ENCODE results near the gene KRT72. TPM values are rescaled to one million over a fixed set of nuclear protein-coding genes. Genes with fewer than 3 reads are reported as not detected.
A peak's percentile ranks its signal among the peaks of the same experiment; 100 is the strongest.

The KRT72 gene
- polyA plus RNA-seq, result not detected in 3 replicates
- polyA plus RNA-seq (2011; ENCODE audit: low read depth), result not detected
- not detected in 2 replicates for polyA plus RNA-seq (2011; cell fraction: cytosol; rRNA removed)
- not detected in 2 replicates for polyA plus RNA-seq (2011; cell fraction: nucleus; rRNA removed)
- polyA plus RNA-seq (2012; ENCODE audit: low replicate concordance), result not detected in 2 replicates
- not detected in 3 replicates for polyA minus RNA-seq
- polyA minus RNA-seq (2011; cell fraction: cytosol; rRNA and poly(A)+ RNA removed), result not detected
- polyA minus RNA-seq (2011; cell fraction: nucleus; rRNA and poly(A)+ RNA removed), result not detected in 2 replicates

- H4K20me1 ChIP-seq (ENCODE audit: control insufficient read depth, extremely low read depth, insufficient read depth, low read length), result no peaks in the 10 kb centered on the region
- no peaks in the 10 kb centered on the region for H3K36me3 ChIP-seq (ENCODE audit: control insufficient read depth in 2 of 2, extremely low read depth in 1 of 2, insufficient read depth in 2 of 2, low read length in 2 of 2)
- TF ChIP-seq CTCF (optimal IDR thresholded peaks at IDR 0.05 in 1 of 3, IDR thresholded peaks at IDR 0.05 in 1 of 3, conservative IDR thresholded peaks at IDR 0.05 in 1 of 3; ENCODE audit: extremely low read depth in 1 of 3, insufficient read depth in 2 of 3, low read length in 3 of 3) (no peak), EZH2 (IDR thresholded peaks at IDR 0.05; ENCODE audit: low read length) (peak; percentile 85)
- H3K9me1 ChIP-seq (ENCODE audit: control insufficient read depth, extremely low read depth, insufficient read depth, low read length), result no peaks in the 10 kb centered on the region
- H3K4me1 ChIP-seq (ENCODE audit: control insufficient read depth, extremely low read depth, insufficient read depth, low read length), result no peaks in the 10 kb centered on the region
- no peak for DNase-seq (ENCODE audit: low read depth, low spot score)
- no peak within 1 kb of the TSS for H3K4me2 ChIP-seq (ENCODE audit: control insufficient read depth, extremely low read depth, insufficient read depth, low read depth, low read length)
- H3K9me3 ChIP-seq (ENCODE audit: control insufficient read depth, low read depth, low read length), result no peaks in the 10 kb centered on the region
- H3K4me3 ChIP-seq (ENCODE audit: control insufficient read depth in 2 of 3, extremely low read depth in 1 of 3, insufficient read depth in 2 of 3, low read depth in 1 of 3, low read length in 3 of 3), result no peak within 1 kb of the TSS
- H3K27me3 ChIP-seq (ENCODE audit: control insufficient read depth, extremely low read depth, insufficient read depth, low read length), result peaks cover 44% of the 10 kb centered on the region
- H3K27ac ChIP-seq (ENCODE audit: control insufficient read depth, insufficient read depth, low read length), result no peak within 1 kb of the TSS
- no peak for FAIRE-seq
- dilution Hi-C loops (cut with MboI; ENCODE audit: extremely low pct_ligation_motif_present, low sequenced_read_pairs), result no loop called here
- no peaks in the 10 kb centered on the region for H3K79me2 ChIP-seq (ENCODE audit: control insufficient read depth, insufficient read depth, low read length)
- H3K9ac ChIP-seq (ENCODE audit: control insufficient read depth, extremely low read depth, insufficient read depth, low read length), result no peak within 1 kb of the TSS
- no peak within 1 kb of the TSS for H2AFZ ChIP-seq (ENCODE audit: control insufficient read depth, low read length)
Measured at GRCh38 chr12:52600941-52601481, at the start of gene KRT72. KRT72 (minus strand) TSS chr12:52601463; CDS start chr12:52601452, 11 bp downstream.

- dilution Hi-C loops (cut with MboI; ENCODE audit: extremely low pct_ligation_motif_present, low sequenced_read_pairs), result no loop called here
- no peak for FAIRE-seq
- Histone ChIP-seq H3K4me2 (ENCODE audit: control insufficient read depth, extremely low read depth, insufficient read depth, low read depth, low read length) (peak overlapping the region; percentile 60), H3K36me3 (ENCODE audit: control insufficient read depth in 2 of 2, extremely low read depth in 1 of 2, insufficient read depth in 2 of 2, low read length in 2 of 2) (no peaks in the 10 kb centered on the region), H2AFZ (ENCODE audit: control insufficient read depth, low read length) (peak overlapping the region; percentile 1), H4K20me1 (ENCODE audit: control insufficient read depth, extremely low read depth, insufficient read depth, low read length) (no peaks in the 10 kb centered on the region), H3K9me3 (ENCODE audit: control insufficient read depth, low read depth, low read length) (peaks cover 2% of the 10 kb centered on the region), H3K4me1 (ENCODE audit: control insufficient read depth, extremely low read depth, insufficient read depth, low read length) (peaks cover 11% of the 10 kb centered on the region), H3K9me1 (ENCODE audit: control insufficient read depth, extremely low read depth, insufficient read depth, low read length) (no peaks in the 10 kb centered on the region), H3K4me3 (ENCODE audit: control insufficient read depth in 2 of 3, extremely low read depth in 1 of 3, insufficient read depth in 2 of 3, low read depth in 1 of 3, low read length in 3 of 3) (peak overlapping the region in 1 of 3 experiments; percentile 11), H3K9ac (ENCODE audit: control insufficient read depth, extremely low read depth, insufficient read depth, low read length) (no peak overlapping the region), H3K79me2 (ENCODE audit: control insufficient read depth, insufficient read depth, low read length) (no peaks in the 10 kb centered on the region), H3K27me3 (ENCODE audit: control insufficient read depth, extremely low read depth, insufficient read depth, low read length) (peaks cover 8% of the 10 kb centered on the region), H3K27ac (ENCODE audit: control insufficient read depth, insufficient read depth, low read length) (no peak overlapping the region)
- TF ChIP-seq EZH2 (IDR thresholded peaks at IDR 0.05; ENCODE audit: low read length), result no peak
- TF ChIP-seq CTCF (optimal IDR thresholded peaks at IDR 0.05 in 1 of 3, IDR thresholded peaks at IDR 0.05 in 1 of 3, conservative IDR thresholded peaks at IDR 0.05 in 1 of 3; ENCODE audit: extremely low read depth in 1 of 3, insufficient read depth in 2 of 3, low read length in 3 of 3), result no peak
- no peak for DNase-seq (ENCODE audit: low read depth, low spot score)
Measured at GRCh38 chr12:52650520-52651081, 49.3 kb upstream of the KRT72 start.

Measured in keratinocyte (primary cell).